H1 (cell line): ENCODE measurements around the gene EIPR1. TPM values are rescaled to one million over a fixed set of nuclear protein-coding genes. Genes with fewer than 3 reads are reported as not detected.

Experiments
- CTCF ChIA-PET: fragments of 300-600 bp; sonication (Branson Sonifier 250); formaldehyde crosslinking; loops from one replicate; lab custom pipeline; 2021; ENCODE audit not compliant: partially characterized antibody; lab: Charles Lee
- POLR2A ChIA-PET: fragments of 300-600 bp; sonication (Branson Sonifier 250); formaldehyde crosslinking; loops from one replicate; lab custom pipeline; 2021; ENCODE audit warnings: inconsistent platforms; ENCODE audit not compliant: partially characterized antibody; lab: Charles Lee
- DNase-seq, 2 experiments: peaks; one replicate each; pipeline versions ENCODE4 v3.0.0 to v3.0.0-alpha.2; 2010 to 2022; ENCODE audit warnings: low spot score in 2 of 2, low read depth in 1 of 2, mixed read lengths in 1 of 2
- FAIRE-seq: peaks from 2 replicates; lab custom pipeline; 2011; peaks lifted over from hg19 to GRCh38; lab: Jason Lieb, UNC
- H2AFZ ChIP-seq: 2 replicates; pipeline ENCODE4 v1.8.1; 2012; ENCODE audit warnings: low read length, inconsistent platforms
- H2AK5ac ChIP-seq: 2 replicates; pipeline ENCODE4 v1.6.1; 2013; ENCODE audit warnings: low read depth, low read length
- H2BK120ac ChIP-seq: replicated peaks from 2 replicates; pipeline ENCODE3; 2013; ENCODE audit warnings: low read depth, low read length, inconsistent platforms
- H2BK12ac ChIP-seq: 2 replicates; pipeline ENCODE4 v1.6.1; 2013; ENCODE audit warnings: low read depth, low read length
- H2BK15ac ChIP-seq: 2 replicates; pipeline ENCODE4 v1.6.1; 2013; ENCODE audit warnings: low read length
- H2BK20ac ChIP-seq: 2 replicates; pipeline ENCODE4 v1.6.1; 2013; ENCODE audit warnings: low read length
- H2BK5ac ChIP-seq: 2 replicates; pipeline ENCODE4 v1.6.1; 2013; ENCODE audit warnings: low read depth, low read length
- H3K14ac ChIP-seq: 2 replicates; pipeline ENCODE4 v1.6.1; 2013; ENCODE audit warnings: inconsistent platforms; ENCODE audit not compliant: insufficient read length
- H3K18ac ChIP-seq: 2 replicates; pipeline ENCODE4 v1.6.1; 2013; ENCODE audit warnings: low read length; ENCODE audit errors: extremely low read depth
- H3K23ac ChIP-seq: 2 replicates; pipeline ENCODE4 v1.6.1; 2013; ENCODE audit warnings: inconsistent platforms; ENCODE audit not compliant: insufficient read length
- H3K23me2 ChIP-seq: 2 replicates; pipeline ENCODE4 v1.6.1; 2013; ENCODE audit warnings: low read depth, low read length
- H3K27ac ChIP-seq: 2 replicates; pipeline ENCODE4 v1.6.1; 2011; ENCODE audit warnings: low read depth, low read length, inconsistent platforms
- H3K27me3 ChIP-seq, 4 experiments: replicated peaks in 1 of 4; 1 replicate in 1 of 4; 2 replicates in 3 of 4; pipeline versions ENCODE4 v1.6.1 to v1.8.1; 2011 to 2013; ENCODE audit warnings: low read length in 3 of 4, mild to moderate bottlenecking in 3 of 4, inconsistent platforms in 2 of 4, mixed read lengths in 2 of 4, moderate library complexity in 1 of 4; ENCODE audit not compliant: control insufficient read depth in 3 of 4, insufficient read depth in 3 of 4; ENCODE audit errors: extremely low read depth in 1 of 4
- H3K36me3 ChIP-seq, 4 experiments: 2 replicates each; pipeline versions ENCODE4 v1.6.1 to v1.8.1; 2011 to 2013; ENCODE audit warnings: mild to moderate bottlenecking in 4 of 4, low read length in 3 of 4, moderate library complexity in 2 of 4, control low read depth in 1 of 4, inconsistent platforms in 1 of 4; ENCODE audit not compliant: insufficient read depth in 4 of 4, control insufficient read depth in 2 of 4
- H3K4ac ChIP-seq: replicated peaks from 2 replicates; pipeline ENCODE3; 2013; ENCODE audit warnings: low read length, low read depth, mixed read lengths, inconsistent platforms; ENCODE audit not compliant: insufficient read length
- H3K4me1 ChIP-seq, 4 experiments: replicated peaks in 1 of 4; 1 replicate in 1 of 4; 2 replicates in 3 of 4; pipeline versions ENCODE4 v1.6.1 to v1.8.1; 2011 to 2013; ENCODE audit warnings: low read length in 3 of 4, inconsistent platforms in 2 of 4, mixed read lengths in 1 of 4; ENCODE audit not compliant: insufficient read depth in 4 of 4, control insufficient read depth in 3 of 4
- H3K4me2 ChIP-seq, 2 experiments: 2 replicates each; pipeline versions ENCODE4 v1.6.1 to v1.8.1; 2011 to 2013; ENCODE audit warnings: low read depth in 2 of 2, low read length in 2 of 2, control low read depth in 1 of 2, inconsistent platforms in 1 of 2, mild to moderate bottlenecking in 1 of 2; ENCODE audit not compliant: insufficient read depth in 1 of 2
- H3K4me3 ChIP-seq, 4 experiments: fragments of 200-600, 300-600 bp in 1 of 4; sonication (generic), shearing (Covaris generic), sonication (Bioruptor Twin) in 1 of 4; 2 replicates each; pipeline versions ENCODE4 v1.5.1 to v1.8.1; 2011 to 2016; ENCODE audit warnings: low read length in 4 of 4, low read depth in 3 of 4, control low read depth in 2 of 4, inconsistent platforms in 2 of 4, mild to moderate bottlenecking in 2 of 4, mixed read lengths in 1 of 4, moderate library complexity in 1 of 4; ENCODE audit not compliant: insufficient read depth in 2 of 4; ENCODE audit errors: extremely low read depth in 1 of 4
- H3K56ac ChIP-seq: replicated peaks from 2 replicates; pipeline ENCODE3; 2013; ENCODE audit warnings: low read depth, mild to moderate bottlenecking, mixed read lengths, low read length, inconsistent platforms; ENCODE audit not compliant: insufficient read length
- H3K79me1 ChIP-seq: 2 replicates; pipeline ENCODE4 v1.6.1; 2013; ENCODE audit warnings: low read depth, low read length, control low read depth
- H3K79me2 ChIP-seq, 2 experiments: 2 replicates each; pipeline versions ENCODE4 v1.6.1 to v1.8.1; 2012 to 2013; ENCODE audit warnings: low read length in 2 of 2, mild to moderate bottlenecking in 2 of 2, inconsistent platforms in 1 of 2; ENCODE audit not compliant: insufficient read depth in 2 of 2, control insufficient read depth in 1 of 2
- H3K9ac ChIP-seq, 4 experiments: replicated peaks in 1 of 4; 1 replicate in 1 of 4; 2 replicates in 3 of 4; pipeline versions ENCODE4 v1.6.1 to v1.8.1; 2011 to 2013; ENCODE audit warnings: low read depth in 3 of 4, low read length in 3 of 4, control low read depth in 2 of 4, mild to moderate bottlenecking in 2 of 4, moderate library complexity in 2 of 4, inconsistent platforms in 1 of 4; ENCODE audit errors: extremely low read depth in 1 of 4
- H3K9me3 ChIP-seq, 2 experiments: 2 replicates each; pipeline versions ENCODE4 v1.6.1 to v1.8.1; 2012 to 2013; ENCODE audit warnings: mild to moderate bottlenecking in 2 of 2, moderate library complexity in 2 of 2, control low read depth in 1 of 2, inconsistent platforms in 1 of 2, low read depth in 1 of 2, low read length in 1 of 2, mixed read lengths in 1 of 2; ENCODE audit not compliant: insufficient read depth in 2 of 2
- H4K20me1 ChIP-seq, 2 experiments: replicated peaks in 1 of 2; 2 replicates each; pipeline versions ENCODE3 to v1.8.1; 2011 to 2013; ENCODE audit warnings: inconsistent platforms in 2 of 2, low read length in 2 of 2, mild to moderate bottlenecking in 1 of 2; ENCODE audit not compliant: insufficient read depth in 2 of 2, control insufficient read depth in 1 of 2
- H4K5ac ChIP-seq: 2 replicates; pipeline ENCODE4 v1.6.1; 2013; ENCODE audit warnings: low read length, low read depth, mixed read lengths, inconsistent platforms; ENCODE audit not compliant: insufficient read length
- H4K8ac ChIP-seq: 2 replicates; pipeline ENCODE4 v1.8.0; 2013; ENCODE audit warnings: mild to moderate bottlenecking, moderate library complexity, low read length, inconsistent platforms; ENCODE audit not compliant: insufficient read depth; ENCODE audit errors: extremely low read depth
- H4K91ac ChIP-seq: replicated peaks from 2 replicates; pipeline ENCODE3; 2013; ENCODE audit warnings: low read length, mixed read lengths, inconsistent platforms; ENCODE audit not compliant: insufficient read length
- CHD1 ChIP-seq: IDR thresholded peaks from 2 replicates; pipeline ENCODE4 v1.6.1; 2012; ENCODE audit warnings: low read depth, low read length, improper control_type of control experiment
- CTBP2 ChIP-seq: IDR thresholded peaks from 2 replicates; pipeline ENCODE4 v1.7.0; 2011; ENCODE audit warnings: borderline replicate concordance, mild to moderate bottlenecking, moderate library complexity, mixed read lengths, low read length; ENCODE audit not compliant: insufficient read depth, insufficient read length
- EP300 ChIP-seq, 2 experiments: IDR thresholded peaks; 1 replicate in 1 of 2; 2 replicates in 1 of 2; pipeline ENCODE4 v1.6.1; 2011 to 2012; ENCODE audit warnings: low read depth in 2 of 2, low read length in 2 of 2, mild to moderate bottlenecking in 2 of 2, borderline replicate concordance in 1 of 2, inconsistent platforms in 1 of 2, moderate library complexity in 1 of 2
- HDAC2 ChIP-seq, 2 experiments: fragments of 300-600 bp in 1 of 2; sonication (generic) in 1 of 2; IDR thresholded peaks; 2 replicates each; pipeline ENCODE4 v1.6.1; 2011 to 2012; ENCODE audit warnings: low read depth in 2 of 2, low read length in 2 of 2, mild to moderate bottlenecking in 2 of 2, moderate library complexity in 2 of 2, borderline replicate concordance in 1 of 2, inconsistent platforms in 1 of 2
- KDM1A ChIP-seq: fragments of 200-600, 300-600 bp; sonication (generic); IDR thresholded peaks from 2 replicates; pipeline ENCODE4 v1.7.1; 2016; ENCODE audit warnings: mild to moderate bottlenecking, low read length, borderline replicate concordance
- RAD21 ChIP-seq, 2 experiments: IDR thresholded peaks in 1 of 2; conservative IDR thresholded peaks in 1 of 2; 2 replicates each; pipeline ENCODE4 v1.6.1; 2011; ENCODE audit warnings: low read depth in 2 of 2, low read length in 2 of 2, improper control_type of control experiment in 1 of 2, inconsistent platforms in 1 of 2, mild to moderate bottlenecking in 1 of 2, moderate library complexity in 1 of 2
- WGBS, 2 experiments: shearing (Covaris generic) in 1 of 2; methylation state at CpG; one replicate each; pipeline versions ENCODE4 v1.1.6 to v1.1.7; 2013 to 2015; ENCODE audit warnings: low lambda C conversion rate in 2 of 2, mixed read lengths in 2 of 2, inconsistent platforms in 1 of 2, low coverage in 1 of 2, missing lambda C conversion rate in 1 of 2; ENCODE audit not compliant: insufficient replicate concordance in 2 of 2, insufficient coverage in 1 of 2, insufficient read length in 1 of 2; ENCODE audit errors: extremely low coverage in 1 of 2, missing lambda C conversion rate in 1 of 2; 5-methylcytosine and 5-hydroxymethylcytosine counted together
- polyA plus RNA-seq, 7 experiments: library from polyadenylated mRNA; depleted of rRNA in 3 of 7; stranded (reverse) in 5 of 7; unstranded in 2 of 7; fragments of >200 nt in 5 of 7; fragments of 200-250 nt in 2 of 7; gene quantifications; 1 replicate in 5 of 7; 2 replicates in 1 of 7; 4 replicates in 1 of 7; pipeline versions ENCODE4 v1.2.1 to v1.2.3, GENCODE V29; 2011 to 2013; ENCODE audit warnings: missing spikeins in 2 of 7, mixed read lengths in 2 of 7
- total RNA-seq: library from RNA; stranded (reverse); fragmentation: NEBNext Ultra II Directional; extraction: Animal tissue kit (Norgen Biotek cat#: 25700); gene quantifications from 2 replicates; pipeline ENCODE4 v1.2.1, GENCODE V29; 2021

The EIPR1 gene
- total and polyA plus RNA-seq, 2 of the 8 experiments (the other 6 are each of a cell fraction or from before 2014, with no cell fraction given): 26.3 to 56.4 TPM

DNA sequence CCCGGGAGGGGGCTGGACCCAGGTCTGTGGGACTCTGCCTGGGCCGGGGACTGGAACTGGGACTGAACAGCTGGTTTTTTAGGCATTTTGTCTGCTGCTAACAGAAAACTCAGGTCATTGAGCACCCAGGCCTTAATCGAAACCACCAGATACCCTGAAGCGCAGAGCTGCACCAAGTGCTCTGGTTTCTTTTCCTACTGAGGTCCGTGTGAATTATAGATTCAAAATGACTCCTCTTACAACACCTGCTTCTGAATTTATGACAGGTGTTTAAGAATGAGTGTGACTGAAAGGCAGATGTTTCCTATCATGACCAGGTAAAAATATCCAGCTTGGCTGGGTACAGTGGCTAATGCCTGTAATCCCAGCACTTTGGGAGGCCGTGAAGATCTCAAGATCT, 49.7 kb upstream of the EIPR1 start:
- no peak overlapping the region for H2AK5ac ChIP-seq
- no peaks in the 10 kb centered on the region for H3K9me3 ChIP-seq
- no peaks in the 10 kb centered on the region for H3K4me1 ChIP-seq
- H3K27ac ChIP-seq: no peak overlapping the region
- H2BK5ac ChIP-seq: no peak overlapping the region
- H3K4me2 ChIP-seq: no peak overlapping the region
- no peak overlapping the region for H2BK120ac ChIP-seq
- no peak overlapping the region for H3K4ac ChIP-seq
- H3K14ac ChIP-seq: no peak overlapping the region
- no peak overlapping the region for H2BK20ac ChIP-seq
- H4K91ac ChIP-seq: no peak overlapping the region
- no peak overlapping the region for H2AFZ ChIP-seq
- CTCF ChIA-PET: interaction anchor here (1.1 to 9.3 kb wide), 3 partner anchors 16 to 35 kb away, joined by 3 to 123 read pairs (median 5); no protein-coding TSS in a partner anchor
- peaks cover 0 to 3% of the 10 kb centered on the region in 2 experiments for H4K20me1 ChIP-seq
- no peak for DNase-seq
- H3K56ac ChIP-seq: no peak overlapping the region
- no peak for TF ChIP-seq CTBP2
- TF ChIP-seq RAD21 (IDR thresholded peaks at IDR 0.05 in 1 of 2, conservative IDR thresholded peaks at IDR 0.05 in 1 of 2; ENCODE audit: low read depth in 2 of 2, low read length in 2 of 2): no peak
- no peak for TF ChIP-seq EP300 (IDR thresholded peaks at IDR 0.05; ENCODE audit: borderline replicate concordance in 1 of 2, low read depth in 2 of 2, low read length in 2 of 2)
- TF ChIP-seq CHD1: no peak
- TF ChIP-seq KDM1A: no peak
- TF ChIP-seq HDAC2 (IDR thresholded peaks at IDR 0.05; ENCODE audit: borderline replicate concordance in 1 of 2, low read depth in 2 of 2, low read length in 2 of 2): no peak
- 89% methylated on average over 6 of the region's 6 CpGs; no CpG with 5 or more reads in 1 of the 2 experiments for WGBS, 2 experiments
- H2BK12ac ChIP-seq: no peak overlapping the region
- no peak overlapping the region for H4K8ac ChIP-seq
- H3K79me2 ChIP-seq: no peaks in the 10 kb centered on the region
- no peak overlapping the region for H2BK15ac ChIP-seq
- H3K4me3 ChIP-seq: no peak overlapping the region
- no peak overlapping the region for H4K5ac ChIP-seq
- peaks cover 0 to 28% (median 18%) of the 10 kb centered on the region in 4 experiments; a peak in 7 of 8 replicates for H3K36me3 ChIP-seq
- H3K23me2 ChIP-seq: no peaks in the 10 kb centered on the region
- H3K9ac ChIP-seq: no peak overlapping the region
- no peak for FAIRE-seq
- POLR2A ChIA-PET: interaction anchor here (1.1 kb wide), 1 partner anchor 8 kb away, joined by 3 read pairs; no protein-coding TSS in a partner anchor
- H3K23ac ChIP-seq: no peak overlapping the region
- H3K79me1 ChIP-seq: no peaks in the 10 kb centered on the region
- no peaks in the 10 kb centered on the region for H3K27me3 ChIP-seq
- H3K18ac ChIP-seq: no peak overlapping the region
